Testis (tissue), 3 donors: ENCODE results near the gene RFT1. TPM values are rescaled to one million over a fixed set of nuclear protein-coding genes. Genes with fewer than 3 reads are reported as not detected.

ENCODE experiments used
- DNase-seq: peaks from one replicate; pipeline ENCODE4 v3.0.0-alpha.2; 2019
- H3K27ac ChIP-seq, 2 donors: fragments of 200-600 bp; sonication (generic); one replicate each; pipeline ENCODE4 v1.5.1; 2019
- H3K27me3 ChIP-seq: fragments of 200-600 bp; sonication (generic); one replicate; pipeline ENCODE4 v1.5.1; 2019
- H3K36me3 ChIP-seq: fragments of 200-600 bp; sonication (generic); one replicate; pipeline ENCODE4 v1.5.1; 2017; ENCODE audit warnings: low read depth; ENCODE audit errors: missing control alignments
- H3K4me1 ChIP-seq: fragments of 200-600 bp; sonication (generic); one replicate; pipeline ENCODE4 v1.5.1; 2019
- H3K4me3 ChIP-seq, 2 donors: fragments of 200-600 bp; sonication (generic); one replicate each; pipeline ENCODE4 v1.5.1; 2017 to 2019
- H3K9me3 ChIP-seq: fragments of 200-600 bp; sonication (generic); one replicate; pipeline ENCODE4 v1.5.1; 2017
- POLR2A ChIP-seq: fragments of 450-650 bp; IDR thresholded peaks from one replicate; pipeline ENCODE4 v1.6.1; 2017; ENCODE audit warnings: antibody characterized with exemption, mild to moderate bottlenecking, moderate library complexity
- WGBS, 2 donors: methylation state at CpG; one replicate each; pipeline ENCODE4 v1.1.5; 2018; 5-methylcytosine and 5-hydroxymethylcytosine counted together
- intact Hi-C: fragments of 100-400 bp; cut with DNase I; formaldehyde crosslinking; loops from one replicate; pipeline ENCODE4 v1.15.1; 2023; ENCODE audit warnings: low total_unique reads
- polyA plus RNA-seq: library from polyadenylated mRNA; stranded (reverse); fragments of 350-450 nt; fragmentation: Illumina TruSeq; extraction: RNeasy Lipid Tissue Mini Kit (QIAGEN cat#74804); gene quantifications from one replicate; pipeline ENCODE4 v1.2.3, GENCODE V29; 2014; ENCODE audit warnings: low read depth, low replicate concordance; ENCODE audit not compliant: insufficient read depth
- total RNA-seq, 2 donors: library from RNA; depleted of rRNA; stranded (reverse); fragments of >200 nt; gene quantifications; one replicate each; pipeline ENCODE4 v1.2.3, GENCODE V29; 2016
- TF ChIP-seq, protein P1 (sequence below), 3 experiments: fragments of 450-650 bp in 2 of 3; fragments of 200-600 bp in 1 of 3; sonication (generic) in 1 of 3; IDR thresholded peaks; one replicate each; pipeline ENCODE4 v1.5.1; 2016 to 2019; ENCODE audit warnings: antibody characterized with exemption in 3 of 3, mild to moderate bottlenecking in 2 of 3, moderate library complexity in 1 of 3

The RFT1 gene
- total and polyA plus RNA-seq, 3 donors from 2014 or later = 27.2 to 36.8 (median 33.9) TPM

DNA sequence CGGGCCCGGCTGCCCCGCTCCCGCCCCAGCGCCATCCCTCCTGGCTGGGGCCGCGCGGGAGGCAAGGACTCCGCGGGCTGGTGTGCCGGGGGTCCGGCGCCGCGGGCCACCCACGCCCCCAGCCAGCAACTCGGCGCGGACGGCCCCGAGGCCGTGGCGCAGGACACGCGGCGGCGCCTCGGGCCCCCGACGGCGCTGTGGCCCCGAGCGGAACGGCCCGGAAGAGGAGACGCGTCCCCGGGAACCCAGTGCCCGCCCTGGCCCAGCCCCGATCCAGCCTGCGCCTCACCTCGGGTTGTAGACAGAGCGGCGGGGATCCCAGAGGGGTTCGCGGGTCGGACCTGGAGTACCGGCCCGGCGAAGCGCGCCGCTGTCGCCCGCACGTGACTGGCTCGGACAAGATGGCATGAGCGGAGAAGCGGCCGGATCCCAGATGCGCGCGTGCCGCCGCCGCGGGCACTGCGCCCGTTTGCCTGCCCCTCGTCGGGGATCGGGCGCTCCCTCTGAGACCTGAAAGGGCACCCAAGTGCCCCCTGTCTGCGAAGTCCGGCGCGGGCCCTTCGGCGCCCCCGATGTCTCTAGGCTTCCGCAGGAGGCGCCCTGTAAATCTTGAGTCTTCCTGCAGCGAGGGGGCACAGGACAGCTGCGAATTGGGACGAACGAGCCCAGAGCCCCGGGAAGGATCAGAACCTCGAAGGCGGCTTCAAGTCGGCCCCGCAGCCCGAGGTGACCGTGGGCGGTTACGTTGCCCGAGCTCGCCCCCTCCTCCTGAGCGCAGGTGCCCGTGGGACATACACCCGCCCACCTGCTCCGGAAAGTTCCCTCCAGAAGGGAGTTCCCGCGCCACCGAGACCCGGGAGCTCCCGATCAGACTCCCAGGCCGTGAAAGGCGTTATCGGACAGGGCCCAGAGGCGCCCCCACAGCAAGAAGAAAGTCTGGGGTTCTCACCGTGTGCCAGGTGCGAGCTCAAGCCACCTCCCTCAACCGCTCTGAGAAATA is 83.8 kb downstream of the RFT1 start:
- Histone ChIP-seq H3K27ac (peak overlapping the region in 1 of 2 donors; percentile 92), H3K9me3 (no peaks in the 10 kb centered on the region), H3K36me3 (no peaks in the 10 kb centered on the region), H3K4me1 (peaks cover 6% of the 10 kb centered on the region), H3K27me3 (no peaks in the 10 kb centered on the region), H3K4me3 (peak overlapping the region; percentile 79 to 93)
- WGBS, 2 donors = 4 to 7% methylated on average over 28 to 47 of the region's 113 CpGs
- intact Hi-C loops = no loop called here
- TF ChIP-seq POLR2A = no peak
- TF ChIP-seq, protein P1, sequence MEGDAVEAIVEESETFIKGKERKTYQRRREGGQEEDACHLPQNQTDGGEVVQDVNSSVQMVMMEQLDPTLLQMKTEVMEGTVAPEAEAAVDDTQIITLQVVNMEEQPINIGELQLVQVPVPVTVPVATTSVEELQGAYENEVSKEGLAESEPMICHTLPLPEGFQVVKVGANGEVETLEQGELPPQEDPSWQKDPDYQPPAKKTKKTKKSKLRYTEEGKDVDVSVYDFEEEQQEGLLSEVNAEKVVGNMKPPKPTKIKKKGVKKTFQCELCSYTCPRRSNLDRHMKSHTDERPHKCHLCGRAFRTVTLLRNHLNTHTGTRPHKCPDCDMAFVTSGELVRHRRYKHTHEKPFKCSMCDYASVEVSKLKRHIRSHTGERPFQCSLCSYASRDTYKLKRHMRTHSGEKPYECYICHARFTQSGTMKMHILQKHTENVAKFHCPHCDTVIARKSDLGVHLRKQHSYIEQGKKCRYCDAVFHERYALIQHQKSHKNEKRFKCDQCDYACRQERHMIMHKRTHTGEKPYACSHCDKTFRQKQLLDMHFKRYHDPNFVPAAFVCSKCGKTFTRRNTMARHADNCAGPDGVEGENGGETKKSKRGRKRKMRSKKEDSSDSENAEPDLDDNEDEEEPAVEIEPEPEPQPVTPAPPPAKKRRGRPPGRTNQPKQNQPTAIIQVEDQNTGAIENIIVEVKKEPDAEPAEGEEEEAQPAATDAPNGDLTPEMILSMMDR (IDR thresholded peaks at IDR 0.05) = peak; percentile 10 to 28 (median 13)
- DNase-seq = peak; percentile 67

DNA sequence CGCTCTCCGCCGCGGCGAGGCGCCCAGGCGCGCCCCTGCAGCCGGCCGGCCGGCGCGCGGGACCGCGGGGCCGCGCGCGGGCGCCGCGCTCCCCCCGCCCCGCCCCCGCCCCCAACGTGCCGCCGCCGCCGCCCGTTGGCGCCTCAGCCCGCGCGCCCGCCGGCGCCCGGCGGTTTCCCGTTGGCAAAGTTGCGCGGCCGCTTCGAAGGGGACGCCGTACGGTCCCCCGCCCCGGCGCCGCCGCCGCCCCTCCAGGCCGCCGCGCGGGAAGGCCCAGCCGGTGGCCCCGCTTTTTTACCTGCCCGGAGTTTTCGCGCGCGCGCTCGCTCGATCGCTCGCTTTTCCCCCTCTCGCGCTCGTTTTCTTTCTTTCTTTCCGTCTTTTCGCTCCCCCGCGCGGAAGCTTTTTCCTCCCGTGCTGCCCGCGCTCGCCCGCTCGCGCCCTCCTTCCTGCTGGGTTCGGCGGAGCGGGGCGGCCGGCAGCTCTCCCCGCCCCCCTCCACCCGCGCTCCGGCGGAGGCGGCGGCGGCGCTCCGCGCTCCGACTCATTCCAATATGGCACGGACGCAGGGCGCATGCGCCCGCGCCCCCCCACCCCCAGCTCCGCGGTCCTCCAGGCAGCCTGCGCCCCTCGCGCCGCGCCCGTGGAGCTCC is 84.6 kb downstream of the RFT1 start, which contains the start of gene SFMBT1:
Gene SFMBT1 (minus strand): TSS at position 556 of the 653 bp plus-strand sequence. CDS start 76,945 bp downstream, outside the sequence.
- H3K27ac ChIP-seq = peak within 1 kb of the TSS; percentile 65 to 92
- H3K4me1 ChIP-seq = peaks cover 6% of the 10 kb centered on the region
- H3K9me3 ChIP-seq = no peaks in the 10 kb centered on the region
- H3K27me3 ChIP-seq = no peaks in the 10 kb centered on the region
- peak; percentile 76 for DNase-seq
- TF ChIP-seq POLR2A = no peak
- TF ChIP-seq, protein P1 (IDR thresholded peaks at IDR 0.05) = no peak
- peak within 1 kb of the TSS; percentile 79 to 93 for H3K4me3 ChIP-seq
- H3K36me3 ChIP-seq = no peaks in the 10 kb centered on the region
- intact Hi-C loops = no loop called here
- WGBS, 2 donors = 0 to 1% methylated on average over 2 to 77 of the region's 117 CpGs

DNA sequence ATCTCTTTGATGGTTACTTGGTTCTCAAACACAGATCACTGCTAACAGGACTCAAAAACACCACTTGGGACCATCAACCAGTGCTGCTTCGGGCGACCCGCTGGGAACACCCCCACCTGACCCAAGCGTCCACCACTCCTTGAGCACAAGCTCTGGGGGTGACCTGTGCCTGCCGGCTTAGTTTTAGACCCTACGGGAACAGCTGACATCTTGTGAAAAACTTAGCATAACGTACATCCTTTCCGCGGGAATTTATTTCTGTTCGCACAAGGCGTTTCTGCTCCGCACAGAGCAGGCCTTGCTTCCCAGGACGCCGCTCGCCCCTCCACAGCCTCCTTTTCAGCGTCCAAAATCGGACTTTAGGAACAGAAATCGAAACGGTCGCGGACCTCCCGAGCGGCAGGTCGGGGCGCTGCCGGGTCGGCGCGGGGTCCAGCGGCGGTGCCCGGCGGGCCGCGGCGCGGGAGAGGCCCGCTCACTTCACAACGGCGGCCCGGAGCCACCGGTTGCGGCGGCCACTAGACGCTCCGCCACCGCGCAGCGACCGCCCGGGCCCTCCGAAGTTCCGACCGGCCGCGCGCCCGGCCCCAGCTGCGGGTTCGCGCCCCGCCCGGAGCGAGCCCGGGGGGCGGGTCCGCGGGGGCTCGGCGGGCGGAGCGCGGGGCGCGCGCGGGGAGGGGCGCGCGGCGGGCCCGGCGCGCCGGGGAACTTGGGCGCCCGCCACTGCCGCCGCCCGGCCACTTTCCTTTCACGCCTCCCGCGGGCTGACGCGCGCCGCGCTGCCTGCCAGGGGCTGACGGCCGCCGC is 85.3 kb downstream of the RFT1 start:
- 0 to 1% methylated on average over 35 to 48 of the region's 101 CpGs for WGBS, 2 donors

DNA sequence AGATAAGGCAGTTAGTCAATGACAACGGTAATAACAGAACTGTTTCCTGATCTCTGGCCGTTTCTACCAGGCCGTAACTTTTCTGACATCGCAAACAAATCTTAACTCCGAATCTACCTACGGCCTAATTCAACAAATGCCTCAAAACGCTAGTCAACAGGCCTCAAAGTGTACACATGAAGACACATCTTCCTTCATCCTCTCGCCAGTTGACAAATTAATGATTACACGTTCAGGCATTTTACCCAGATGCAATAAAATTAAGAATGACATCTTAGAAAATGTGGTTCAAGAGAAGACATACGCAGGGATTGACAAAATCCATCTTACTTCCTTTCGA is 85.9 kb downstream of the RFT1 start:
- Histone ChIP-seq H3K36me3 (no peaks in the 10 kb centered on the region), H3K9me3 (no peaks in the 10 kb centered on the region), H3K27ac (peak overlapping the region; percentile 9 to 90), H3K27me3 (no peaks in the 10 kb centered on the region), H3K4me1 (peaks cover 6% of the 10 kb centered on the region), H3K4me3 (peak overlapping the region; percentile 63 to 82)
- 36 to 42% methylated on average over 11 of the region's 11 CpGs for WGBS, 2 donors
- no peak for DNase-seq
- TF ChIP-seq, protein P1 (IDR thresholded peaks at IDR 0.05) = no peak
- no peak for TF ChIP-seq POLR2A
- intact Hi-C loops = no loop called here

More for the DNA sequence above, 85.3 kb downstream of the RFT1 start:
- intact Hi-C loops = no loop called here
- H3K4me1 ChIP-seq = peaks cover 6% of the 10 kb centered on the region
- DNase-seq = peak; percentile 55
- no peaks in the 10 kb centered on the region for H3K27me3 ChIP-seq
- peak overlapping the region; percentile 63 to 82 for H3K4me3 ChIP-seq
- no peaks in the 10 kb centered on the region for H3K36me3 ChIP-seq
- TF ChIP-seq, protein P1 (IDR thresholded peaks at IDR 0.05) = no peak
- TF ChIP-seq POLR2A = no peak
- peak overlapping the region; percentile 9 to 90 for H3K27ac ChIP-seq
- no peaks in the 10 kb centered on the region for H3K9me3 ChIP-seq
